Measurements from ENCODE around the gene GAPDH.

- TF ChIP-seq CTCF (IDR thresholded peaks at IDR 0.05; ENCODE audit: insufficient read depth, low read length) (no peak), GABPA (IDR thresholded peaks at IDR 0.05; ENCODE audit: low read depth) (no peak), POLR2AphosphoS5 (IDR thresholded peaks at IDR 0.05; ENCODE audit: low read depth) (peak; percentile 91), REST (IDR thresholded peaks at IDR 0.05; ENCODE audit: insufficient replicate concordance, low read depth) (no peak), SPI1 (IDR thresholded peaks at IDR 0.05; ENCODE audit: borderline replicate concordance, low read depth) (0 out of 2 replicates have a peak, but pooled peaks have one; percentile 11)
These were observed 4.3 kb downstream of the GAPDH start for GRCh38 chr12:6538420-6539313.

All from HL-60 (cell line).